HEK293 (cell line): ENCODE data around the gene PACSIN2.

Experiments
- CTCF ChIA-PET: fragments of 350-600 bp; formaldehyde crosslinking; extraction: SDS; loops from one replicate; lab custom pipeline; 2021; ENCODE audit warnings: antibody characterized with exemption; lab: Yijun Ruan, JAX
- POLR2A ChIA-PET: fragments of 300-600 bp; formaldehyde crosslinking; extraction: SDS; loops from one replicate; lab custom pipeline; 2020; ENCODE audit warnings: antibody characterized with exemption, inconsistent platforms; lab: Yijun Ruan, JAX
- H3K27ac ChIP-seq: fragments of 200-500 bp; sonication (Bioruptor generic); 2 replicates; pipeline ENCODE4 v1.5.1; 2014; ENCODE audit warnings: low read depth, low read length, control low read depth, inconsistent platforms; ENCODE audit errors: extremely low read depth
- H3K36me3 ChIP-seq, 2 experiments: fragments of 200-500 bp in 1 of 2; sonication (Bioruptor generic) in 1 of 2; 1 replicate in 1 of 2; 2 replicates in 1 of 2; pipeline ENCODE4 v1.5.1; 2014 to 2017; ENCODE audit warnings: inconsistent platforms in 2 of 2, low read length in 2 of 2; ENCODE audit not compliant: control insufficient read depth in 2 of 2, insufficient read depth in 1 of 2
- H3K4me1 ChIP-seq: fragments of 200-500 bp; sonication (Bioruptor generic); 2 replicates; pipeline ENCODE4 v1.5.1; 2014; ENCODE audit warnings: mild to moderate bottlenecking, low read length, inconsistent platforms; ENCODE audit not compliant: control insufficient read depth, insufficient read depth
- H3K4me3 ChIP-seq: 2 replicates; pipeline ENCODE4 v1.5.1; 2011; ENCODE audit warnings: low read depth, mild to moderate bottlenecking, control low read depth, low read length, moderate library complexity
- H3K9me3 ChIP-seq: fragments of 200-500 bp; sonication (Bioruptor generic); 2 replicates; pipeline ENCODE4 v1.5.1; 2014; ENCODE audit warnings: low read depth, low read length, inconsistent platforms; ENCODE audit not compliant: control insufficient read depth, insufficient read depth
- AEBP2 ChIP-seq: fragments of 450-650 bp; formaldehyde crosslinking; IDR thresholded peaks from 2 replicates; pipeline ENCODE4 v1.5.1; 2016; ENCODE audit warnings: missing biosample characterization, missing genetic modification characterization, borderline replicate concordance
- KLF10 ChIP-seq: fragments of 450-650 bp; IDR thresholded peaks from 2 replicates; pipeline ENCODE4 v1.5.1; 2018; ENCODE audit warnings: missing biosample characterization, mild to moderate bottlenecking, missing genetic modification characterization
- PRDM1 ChIP-seq: fragments of 450-650 bp; formaldehyde crosslinking; IDR thresholded peaks from 2 replicates; pipeline ENCODE4; 2016; ENCODE audit warnings: missing biosample characterization, missing genetic modification characterization
- PRDM2 ChIP-seq: fragments of 450-650 bp; formaldehyde crosslinking; IDR thresholded peaks from 2 replicates; pipeline ENCODE4 v1.5.1; 2016; ENCODE audit warnings: missing biosample characterization, missing genetic modification characterization, borderline replicate concordance
- TCF7L2 ChIP-seq: IDR thresholded peaks from 2 replicates; pipeline ENCODE4 v1.6.1; 2011; ENCODE audit warnings: low read depth, mild to moderate bottlenecking, inconsistent platforms, low read length, moderate library complexity, borderline replicate concordance
- ZBTB17 ChIP-seq: fragments of 450-650 bp; formaldehyde crosslinking; IDR thresholded peaks from 2 replicates; pipeline ENCODE4 v1.5.1; 2016; ENCODE audit warnings: missing biosample characterization, missing genetic modification characterization
- ZBTB48 ChIP-seq: fragments of 450-650 bp; formaldehyde crosslinking; IDR thresholded peaks from 2 replicates; pipeline ENCODE4 v1.5.1; 2016; ENCODE audit warnings: missing biosample characterization, missing genetic modification characterization
- ZNF132 ChIP-seq: fragments of 450-650 bp; formaldehyde crosslinking; IDR thresholded peaks from 2 replicates; pipeline ENCODE4 v1.5.1; 2017; ENCODE audit warnings: missing biosample characterization, missing genetic modification characterization, borderline replicate concordance
- ZNF366 ChIP-seq: fragments of 450-650 bp; formaldehyde crosslinking; conservative IDR thresholded peaks from 2 replicates; pipeline ENCODE4 v1.5.1; 2016; ENCODE audit warnings: missing biosample characterization, missing genetic modification characterization
- ZNF423 ChIP-seq: fragments of 450-650 bp; formaldehyde crosslinking; IDR thresholded peaks from 2 replicates; pipeline ENCODE4 v1.5.1; 2016; ENCODE audit warnings: missing biosample characterization, missing genetic modification characterization
- ZNF692 ChIP-seq: fragments of 450-650 bp; formaldehyde crosslinking; IDR thresholded peaks from 2 replicates; pipeline ENCODE4 v1.5.1; 2016; ENCODE audit warnings: missing biosample characterization, missing genetic modification characterization

PACSIN2 gene

GRCh38 chr22:43002202-43002586, 12.8 kb downstream of the PACSIN2 start:
- Histone ChIP-seq H3K27ac (no peak overlapping the region), H3K9me3 (no peaks in the 10 kb centered on the region), H3K4me3 (no peak overlapping the region), H3K36me3 (no peaks in the 10 kb centered on the region), H3K4me1 (peaks cover 29% of the 10 kb centered on the region)
- TF ChIP-seq PRDM2 (tag by site-specific recombination) (no peak), ZNF692 (peak; percentile 24; the same call in 1 of the 2 replicates), PRDM1 (0 out of 2 replicates have a peak, but pooled peaks have one; percentile 6), AEBP2 (no peak), ZNF366 (tag by site-specific recombination) (no peak), ZNF132 (tag by site-specific recombination) (no peak)
- POLR2A ChIA-PET = interaction anchor here (0.5 to 9.9 kb wide), 2 partner anchors 13 to 861 kb away, joined by 3 to 67 read pairs; partner anchors contain the start of gene PACSIN2
- CTCF ChIA-PET = interaction anchor here (0.7 to 3.8 kb wide), 2 partner anchors 12 to 31 kb away, joined by 3 to 13 read pairs; no protein-coding TSS in a partner anchor

- POLR2A ChIA-PET = interaction anchor here (9.9 kb wide), 1 partner anchor 13 kb away, joined by 67 read pairs; the partner anchor contains the start of gene PACSIN2
Observed at GRCh38 chr22:43001271-43002201, 13.4 kb downstream of the PACSIN2 start.

More at GRCh38 chr22:43001271-43002201, 13.4 kb downstream of the PACSIN2 start:
- H3K36me3 ChIP-seq = no peaks in the 10 kb centered on the region
- no peak overlapping the region for H3K27ac ChIP-seq
- H3K9me3 ChIP-seq = no peaks in the 10 kb centered on the region
- peaks cover 29% of the 10 kb centered on the region for H3K4me1 ChIP-seq
- CTCF ChIA-PET = interaction anchor here (0.7 to 3.8 kb wide), 3 partner anchors 11 to 134 kb away, joined by 3 to 13 read pairs (median 10); no protein-coding TSS in a partner anchor
- H3K4me3 ChIP-seq = no peak overlapping the region
- no peak for TF ChIP-seq ZNF423 (tag by site-specific recombination)
- TF ChIP-seq TCF7L2 = no peak
- TF ChIP-seq KLF10 (tag by site-specific recombination) = no peak
- TF ChIP-seq PRDM1 = 0 out of 2 replicates have a peak, but pooled peaks have one; percentile 29
- no peak for TF ChIP-seq ZNF692
- peak; percentile 68; the same call in 1 of the 2 replicates for TF ChIP-seq ZBTB48 (tag by site-specific recombination)
- peak; percentile 22; the same call in 1 of the 2 replicates for TF ChIP-seq ZBTB17
